NK-92 treated with Interleukin-12 subunit alpha and Interleukin-12 subunit beta, amount 100 ng/mL, for 24 hours (cell line): Measurements from ENCODE around the gene MS4A10.
"Not testable (repeated sequence)": the region's sequence is repeated elsewhere in the genome, so short reads cannot be mapped to it uniquely, and the experiment has no call there.

Experiments
- DNase-seq: peaks from one replicate; lab custom pipeline; 2025; lab: John Stamatoyannopoulos, UW

MS4A10 gene

GRCh38 chr11:60785136-60785535, at the start of gene MS4A10:
TSS of gene MS4A10 (plus strand) at chr11:60785333. CDS start at chr11:60790336, 5,003 bp downstream.
- DNase-seq: no peak

GRCh38 chr11:60739114-60739513, 46.0 kb upstream of the MS4A10 start:
- DNase-seq: no peak

- no peak for DNase-seq
These were observed 44.6 kb upstream of the MS4A10 start for GRCh38 chr11:60740573-60740972.

GRCh38 chr11:60741421-60741820, 43.7 kb upstream of the MS4A10 start:
- DNase-seq: no peak

GRCh38 chr11:60743058-60743457, 42.1 kb upstream of the MS4A10 start:
- DNase-seq: no peak

GRCh38 chr11:60744114-60744513, 41.0 kb upstream of the MS4A10 start:
- DNase-seq: no peak

GRCh38 chr11:60747359-60747873, 37.7 kb upstream of the MS4A10 start:
- no peak for DNase-seq

GRCh38 chr11:60748225-60748624, 36.9 kb upstream of the MS4A10 start:
- no peak for DNase-seq

GRCh38 chr11:60748821-60749220, 36.3 kb upstream of the MS4A10 start:
- DNase-seq: no peak

GRCh38 chr11:60750911-60751310, 34.2 kb upstream of the MS4A10 start:
- no peak for DNase-seq

GRCh38 chr11:60753309-60753708, 31.8 kb upstream of the MS4A10 start:
- no peak for DNase-seq

- no peak for DNase-seq
These were observed 30.2 kb upstream of the MS4A10 start for GRCh38 chr11:60754887-60755286.

- no peak for DNase-seq
These were observed 28.7 kb upstream of the MS4A10 start, which contains the start of gene MS4A15 for GRCh38 chr11:60756307-60757032. TSS of gene MS4A15 (plus strand) at chr11:60756867. CDS start at chr11:60763734, 6,867 bp downstream.

GRCh38 chr11:60757231-60757800, 27.8 kb upstream of the MS4A10 start:
- no peak for DNase-seq

- not testable (repeated sequence) for DNase-seq
These were observed 26.5 kb upstream of the MS4A10 start for GRCh38 chr11:60758671-60759070.

- DNase-seq: not testable (repeated sequence)
These were observed 25.5 kb upstream of the MS4A10 start for GRCh38 chr11:60759438-60760225.

GRCh38 chr11:60761436-60762190, 23.5 kb upstream of the MS4A10 start:
- no peak for DNase-seq

GRCh38 chr11:60762851-60763691, 22.1 kb upstream of the MS4A10 start:
- DNase-seq: no peak

- no peak for DNase-seq
These were observed 21.3 kb upstream of the MS4A10 start for GRCh38 chr11:60763692-60764369.

GRCh38 chr11:60764879-60765278, 20.3 kb upstream of the MS4A10 start:
- DNase-seq: no peak
